Dedifferentiated amniotic fluid mesenchymal stem cell (primary cell): ENCODE measurements around the gene TNIK.
A peak's percentile ranks its signal among the peaks of the same experiment; 100 is the strongest.

ENCODE experiments used
- DNase-seq: peaks from one replicate; pipeline ENCODE4 v3.0.0-alpha.2; 2016; ENCODE audit errors: extremely low spot score

The TNIK gene

DNA sequence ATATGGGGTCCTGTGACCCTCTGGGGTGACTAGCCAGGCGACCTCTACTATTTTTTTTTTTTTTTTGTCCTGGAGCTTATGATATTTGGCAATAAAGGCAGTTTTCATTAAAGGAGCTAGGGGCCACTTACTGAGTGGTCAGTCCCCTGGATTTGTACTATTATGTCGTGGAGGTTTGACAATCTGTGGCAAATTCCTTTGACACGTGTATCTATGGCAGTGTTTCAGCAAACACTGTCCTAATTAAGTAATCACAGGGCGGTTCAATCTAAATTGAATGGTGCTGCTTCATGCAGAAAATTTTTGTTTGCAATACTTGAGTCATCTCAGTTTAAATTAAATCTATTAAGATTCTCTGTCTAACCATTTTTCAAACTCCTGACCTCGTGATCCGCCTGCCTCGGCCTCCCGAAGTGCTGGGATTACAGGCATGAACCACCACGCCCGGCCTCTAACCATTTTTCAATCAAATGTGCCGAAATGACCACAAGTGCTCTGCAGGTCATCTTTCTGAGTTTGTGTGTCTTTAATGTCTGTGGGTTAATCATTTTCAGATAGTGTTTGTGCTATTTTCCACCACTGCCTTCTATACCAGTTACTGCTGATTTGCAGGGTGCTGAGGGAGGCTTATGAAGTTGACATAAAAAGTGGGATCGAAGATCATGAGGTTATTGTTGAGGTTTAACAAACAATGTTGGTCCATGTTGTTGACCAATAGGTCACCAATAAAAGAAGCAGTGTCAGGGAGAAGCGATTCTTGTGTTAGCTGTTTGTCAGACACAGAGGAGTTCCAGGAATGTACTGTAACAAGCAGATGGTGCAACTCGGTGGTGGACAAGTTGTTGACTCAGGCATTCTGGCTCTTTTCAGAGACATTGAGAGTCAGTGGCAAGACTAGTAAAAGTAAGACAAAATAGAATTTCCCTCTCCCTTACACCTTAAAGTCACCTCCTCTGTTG is 415.1 kb downstream of the TNIK start:
- DNase-seq = peak; percentile 61

GRCh38 chr3:171044384-171044783 is 415.8 kb downstream of the TNIK start:
- DNase-seq = no peak

DNA sequence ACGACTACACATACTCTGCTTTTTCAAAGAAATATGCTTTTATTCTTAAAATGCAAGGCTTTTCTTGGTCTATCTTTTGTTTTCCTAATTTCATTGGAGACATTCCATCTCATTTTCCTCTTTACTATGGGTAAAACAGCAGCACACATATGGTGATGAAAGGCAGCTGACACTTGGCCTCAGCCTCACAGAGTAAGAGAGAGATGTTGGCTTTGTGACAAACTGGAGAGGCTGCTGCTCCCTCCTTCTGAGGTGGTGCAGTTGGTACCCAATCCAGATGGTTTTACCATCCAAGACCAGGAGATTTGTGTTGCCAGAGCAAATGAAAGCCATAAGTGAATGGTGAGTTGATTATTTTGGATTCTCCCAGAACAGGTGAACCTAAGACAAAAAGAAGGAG is 420.5 kb downstream of the TNIK start:
- DNase-seq = no peak

- no peak for DNase-seq
Observed at GRCh38 chr3:171038342-171038741, 421.9 kb downstream of the TNIK start.

DNA sequence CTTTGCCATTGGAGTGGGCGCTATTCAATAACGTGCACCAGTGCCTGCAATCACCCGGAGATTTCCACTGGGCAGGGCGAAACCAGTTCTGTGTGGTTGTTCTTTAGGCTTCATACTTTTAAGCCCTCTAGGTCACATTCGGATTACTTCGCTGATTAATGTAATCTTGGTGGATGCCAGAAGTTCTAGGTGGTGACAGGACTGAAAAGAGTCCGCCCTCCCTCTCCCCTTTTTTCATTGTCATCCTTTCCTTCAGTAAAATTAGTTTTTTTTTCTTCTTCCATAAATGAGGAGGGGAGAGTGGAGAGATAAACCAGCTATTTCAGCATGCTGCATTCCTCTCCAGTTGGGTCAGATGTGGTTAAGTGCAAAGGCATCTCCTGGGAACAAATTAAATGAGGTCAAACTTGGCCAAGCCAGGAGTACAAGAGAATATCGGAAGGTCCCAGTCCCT is 431.4 kb downstream of the TNIK start:
- DNase-seq = peak; percentile 72

GRCh38 chr3:171028025-171028778 is 432.0 kb downstream of the TNIK start:
- DNase-seq = peak; percentile 68

DNA sequence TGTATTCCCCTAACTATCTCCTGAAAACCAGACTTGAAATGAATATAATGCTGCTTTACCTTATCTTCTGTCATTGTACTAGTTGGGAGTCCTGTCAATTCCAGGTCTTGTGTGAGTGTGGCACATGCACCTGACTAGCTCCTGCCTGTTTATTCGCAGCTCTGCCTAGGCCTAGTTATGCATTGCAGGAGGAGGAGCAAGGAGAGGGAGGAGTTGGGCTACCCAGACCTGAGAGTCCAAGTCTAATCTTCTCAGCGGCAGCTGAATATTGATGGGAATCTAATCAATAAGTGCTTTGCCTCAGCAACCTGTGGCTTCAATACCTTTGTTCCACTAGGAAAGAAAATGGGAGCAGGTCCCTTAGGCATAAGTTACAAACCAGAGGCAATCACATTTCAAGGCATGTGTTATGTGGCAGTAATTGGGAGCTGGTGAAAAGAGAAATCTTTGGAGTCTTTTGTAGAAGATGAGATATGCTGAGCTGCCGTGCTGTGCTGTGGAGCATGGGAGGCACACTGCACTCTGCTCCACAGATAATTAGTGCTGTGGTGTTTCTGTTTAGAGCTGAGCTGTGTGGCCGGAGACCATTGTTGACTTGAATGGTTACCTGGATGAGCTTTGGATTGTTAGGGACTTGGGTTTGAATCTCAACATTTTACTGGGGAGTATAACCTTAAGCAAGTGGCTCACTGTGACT is 433.5 kb downstream of the TNIK start, which contains the start of gene SLC2A2:
Gene SLC2A2, minus strand, starts transcription at position 124 of the 697 bp plus-strand sequence. Its CDS starts 50 bp downstream, at position 74.
- no peak for DNase-seq

DNA sequence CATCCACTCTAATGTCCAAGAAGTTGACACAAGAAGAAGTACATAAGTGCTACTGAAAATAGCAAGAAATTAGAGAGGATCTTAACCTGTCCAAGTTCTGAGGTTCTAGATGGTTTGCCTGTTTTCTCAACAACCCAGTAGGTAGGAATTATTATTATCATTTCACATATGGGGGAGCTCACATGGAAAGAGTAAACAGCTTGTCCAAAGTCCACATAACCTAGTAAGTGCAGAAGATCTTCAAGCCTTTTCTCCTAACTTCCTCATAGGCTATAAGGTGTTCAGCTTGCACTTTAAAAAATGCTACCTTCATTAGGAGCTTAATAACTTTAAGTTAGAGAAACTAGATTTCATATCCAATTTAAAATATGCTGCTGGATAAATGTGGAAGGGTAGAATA is 436.6 kb downstream of the TNIK start:
- DNase-seq = no peak

DNA sequence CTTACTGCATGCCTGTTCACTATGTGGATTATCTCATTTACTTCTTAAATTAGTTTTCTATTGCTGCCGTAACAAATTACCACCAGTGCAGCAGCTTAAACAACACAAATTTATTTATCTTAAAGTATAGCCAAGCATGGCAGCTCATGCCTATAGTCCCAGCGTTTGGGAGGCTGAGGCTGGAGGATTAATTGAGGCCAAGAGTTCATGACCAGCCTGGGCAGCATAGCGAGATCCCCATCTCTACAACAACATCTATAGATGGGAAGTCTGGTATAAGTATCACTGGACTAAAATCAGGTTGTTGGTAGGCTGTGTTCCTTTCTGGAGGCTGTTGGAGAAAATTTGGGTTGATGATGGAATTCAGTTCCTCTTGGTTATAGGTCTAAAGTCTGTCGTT is 438.8 kb downstream of the TNIK start:
- DNase-seq = no peak

DNA sequence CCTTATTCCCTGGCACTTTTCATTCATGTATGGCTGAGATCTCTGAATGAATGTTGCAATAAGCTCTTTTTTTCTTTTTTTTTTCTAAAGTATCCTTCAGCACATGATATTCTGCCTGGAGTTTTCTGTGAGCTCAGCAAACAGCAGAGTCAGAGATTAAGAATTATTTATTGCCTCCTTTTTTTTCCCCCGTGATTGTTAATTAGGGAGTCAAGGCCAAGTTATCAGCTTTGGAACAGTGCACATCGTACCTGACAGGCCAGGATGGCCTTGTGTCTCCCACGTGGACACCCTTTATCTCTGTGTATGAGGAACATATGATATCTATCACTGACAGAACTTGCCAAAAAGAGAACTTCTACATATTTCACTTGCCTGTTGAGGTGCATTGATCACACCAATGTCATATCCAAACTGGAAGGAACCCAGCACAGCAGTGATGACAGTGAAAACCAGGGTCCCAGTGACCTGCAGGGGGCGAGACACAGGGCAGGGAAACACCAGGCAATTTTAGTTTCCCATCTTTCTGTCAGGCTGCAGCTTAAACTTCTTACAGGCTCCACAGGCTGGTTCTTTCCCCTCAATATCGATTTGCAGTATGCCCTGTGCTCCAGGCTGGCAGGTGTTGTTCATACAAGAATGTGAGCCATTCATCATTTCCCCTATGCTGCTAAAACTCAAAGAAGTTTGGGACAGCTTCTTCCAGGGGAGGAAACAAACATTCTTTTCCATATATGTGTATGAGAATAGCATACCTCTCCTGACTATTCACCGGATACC is 441.9 kb downstream of the TNIK start:
- no peak for DNase-seq

DNA sequence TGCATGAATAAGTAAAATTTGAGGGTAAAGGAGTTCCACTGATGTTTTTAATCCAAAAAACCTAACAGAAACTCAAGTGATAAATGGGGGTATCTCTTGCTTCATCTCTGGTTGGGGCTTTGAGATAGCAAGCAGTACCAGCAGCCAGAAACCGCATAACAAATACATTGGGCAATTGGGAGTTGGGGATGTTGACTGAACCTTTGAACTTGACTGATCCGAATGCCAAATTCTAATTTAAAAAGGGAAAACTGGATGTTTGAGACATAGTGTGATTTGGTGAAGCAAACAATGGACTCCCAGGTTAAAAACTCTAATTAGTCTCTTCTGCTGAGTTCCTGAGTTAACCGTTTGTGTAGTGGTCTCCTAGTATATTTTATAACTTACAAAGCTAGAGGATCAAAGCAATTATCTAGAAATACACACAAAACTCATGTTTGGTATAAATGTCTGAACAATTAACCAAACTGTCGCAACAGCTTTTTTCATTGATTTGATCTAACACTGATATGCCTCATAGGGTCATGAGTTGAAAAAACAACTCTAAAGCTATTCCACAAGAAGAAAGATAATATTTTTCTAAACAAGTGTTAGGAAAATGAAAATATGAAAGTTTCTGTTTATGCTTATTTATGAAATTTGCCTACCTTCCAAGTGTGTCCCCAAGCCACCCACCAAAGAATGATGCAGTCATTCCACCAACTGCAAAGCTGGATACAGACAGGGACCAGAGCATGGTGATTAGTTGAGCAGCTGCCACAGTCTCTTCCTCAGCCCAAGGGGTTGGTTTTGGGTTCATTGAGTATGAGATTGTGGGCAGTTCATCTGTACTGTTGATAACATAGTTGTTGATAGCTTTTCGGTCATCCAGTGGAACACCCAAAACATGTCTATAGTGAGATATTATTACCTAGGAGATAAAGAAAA is 446.1 kb downstream of the TNIK start:
- no peak for DNase-seq

DNA sequence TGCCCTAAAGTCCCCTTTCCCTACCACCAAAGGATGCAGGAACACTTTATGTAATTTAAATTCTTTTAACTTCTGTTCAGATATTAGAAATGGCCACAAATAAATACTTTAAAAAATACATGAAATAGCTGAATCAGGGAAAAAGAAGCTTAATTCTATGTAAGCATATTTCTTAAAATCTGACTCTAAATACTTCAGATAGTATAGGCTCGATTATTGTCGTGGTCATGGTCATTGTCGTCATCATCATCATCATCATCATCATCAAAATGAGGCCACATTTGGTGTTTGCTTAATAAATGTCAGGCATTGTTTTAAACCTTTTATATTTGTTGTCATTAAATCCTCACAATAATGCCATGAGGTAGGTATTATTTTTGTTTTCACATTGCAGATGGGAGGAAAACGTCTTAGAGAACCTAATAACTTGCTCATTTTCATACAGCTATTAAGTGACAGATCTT is 448.3 kb downstream of the TNIK start:
- DNase-seq = no peak
